ENCODE measurements around the gene HEPH. TPM values are rescaled to one million over a fixed set of nuclear protein-coding genes. Genes with fewer than 3 reads are reported as not detected.

HEPH gene
- total and polyA plus RNA-seq, 4 donors: 21.0 to 67.8 (median 52.6) TPM

DNA sequence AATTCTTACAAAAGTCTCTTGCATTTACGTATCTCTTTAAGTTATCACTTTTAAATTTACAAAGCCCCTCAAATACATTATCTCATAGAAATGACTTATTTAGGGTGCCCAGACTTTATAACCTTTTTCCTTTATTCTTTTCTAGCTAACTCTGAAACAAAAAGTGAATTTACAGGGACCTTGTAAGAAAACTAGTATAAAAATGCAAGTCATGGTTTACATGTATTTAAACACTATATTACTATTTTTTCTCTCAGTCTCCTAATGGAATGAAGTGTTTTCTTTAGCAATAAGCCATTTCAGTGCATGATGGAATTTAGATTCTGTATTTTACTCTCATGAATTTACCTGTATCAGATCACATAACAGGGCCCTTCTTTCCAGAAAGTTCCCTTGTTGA lies 14.5 kb upstream of the HEPH start:
- Histone ChIP-seq H3K27ac (ENCODE audit: low read depth in 1 of 2, low read length in 2 of 2) (no peak overlapping the region), H3K9me3 (ENCODE audit: control insufficient read depth, low read length) (no peaks in the 10 kb centered on the region), H3K27me3 (ENCODE audit: control insufficient read depth in 1 of 2, insufficient read depth in 2 of 2, low read length in 1 of 2) (no peaks in the 10 kb centered on the region), H3K36me3 (ENCODE audit: control insufficient read depth in 1 of 2, insufficient read depth in 2 of 2, low read length in 1 of 2) (no peaks in the 10 kb centered on the region), H3K4me3 (ENCODE audit: low read length in 2 of 2) (no peak overlapping the region), H3K4me1 (ENCODE audit: control insufficient read depth in 1 of 2, insufficient read depth in 2 of 2, low read length in 2 of 2) (no peaks in the 10 kb centered on the region)
- intact Hi-C loops (cut with DNase I): no loop called here
- no peak for DNase-seq
- WGBS, 2 donors: 68 to 69% methylated on average over 1 of the region's 1 CpG
- ATAC-seq (ENCODE audit: low FRiP score): no peak

DNA sequence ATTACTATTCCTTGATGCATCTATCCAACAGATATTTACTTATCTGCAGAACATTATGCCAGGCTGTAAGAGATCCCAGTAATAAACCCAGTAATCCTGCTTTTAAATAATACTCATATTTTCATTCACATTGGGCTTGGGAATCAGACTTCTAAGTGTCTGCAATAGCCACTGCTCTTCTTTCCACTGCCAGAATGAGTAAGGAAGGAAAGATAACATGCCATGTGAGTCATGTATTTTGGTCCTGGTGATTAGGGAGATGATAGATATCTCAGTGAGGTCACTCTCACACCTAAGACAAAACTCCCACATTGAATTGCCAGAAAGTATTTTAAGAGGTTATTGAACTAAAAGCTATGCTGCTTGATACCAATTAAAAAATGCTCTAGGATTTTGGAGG lies 13.9 kb upstream of the HEPH start:
- no peaks in the 10 kb centered on the region for H3K4me1 ChIP-seq (ENCODE audit: control insufficient read depth in 1 of 2, insufficient read depth in 2 of 2, low read length in 2 of 2)
- no peak for ATAC-seq (ENCODE audit: low FRiP score)
- intact Hi-C loops (cut with DNase I): no loop called here
- DNase-seq: no peak
- no peak overlapping the region for H3K27ac ChIP-seq (ENCODE audit: low read depth in 1 of 2, low read length in 2 of 2)
- H3K4me3 ChIP-seq (ENCODE audit: low read length in 2 of 2): no peak overlapping the region
- no peaks in the 10 kb centered on the region for H3K36me3 ChIP-seq (ENCODE audit: control insufficient read depth in 1 of 2, insufficient read depth in 2 of 2, low read length in 1 of 2)
- H3K27me3 ChIP-seq (ENCODE audit: control insufficient read depth in 1 of 2, insufficient read depth in 2 of 2, low read length in 1 of 2): no peaks in the 10 kb centered on the region
- H3K9me3 ChIP-seq (ENCODE audit: control insufficient read depth, low read length): no peaks in the 10 kb centered on the region

DNA sequence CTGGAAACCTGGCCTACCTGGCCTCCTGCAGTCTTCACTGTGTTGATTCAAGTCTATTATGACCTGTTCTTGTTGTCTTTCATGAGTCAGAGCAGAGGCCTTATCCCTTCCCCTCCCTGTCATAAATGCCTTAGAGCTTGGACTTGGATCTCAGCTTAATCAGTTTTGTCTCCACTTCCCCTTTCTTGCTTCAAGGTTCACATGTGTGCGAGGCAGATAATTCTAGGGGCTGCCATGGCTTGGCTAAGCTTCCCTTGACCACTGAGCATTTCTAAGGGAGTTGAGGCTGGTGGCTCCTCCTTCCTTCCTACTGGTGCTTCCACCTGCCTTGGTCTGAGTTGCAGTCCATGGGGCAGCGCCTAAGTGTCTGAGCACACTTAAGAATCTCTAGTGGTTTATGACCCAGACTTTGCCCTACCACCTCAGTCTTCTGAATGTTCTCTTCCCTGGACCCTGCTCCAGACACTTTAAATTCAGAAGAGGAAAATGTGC lies 1.7 kb upstream of the HEPH start:
- no peaks in the 10 kb centered on the region for H3K27me3 ChIP-seq (ENCODE audit: control insufficient read depth in 1 of 2, insufficient read depth in 2 of 2, low read length in 1 of 2)
- WGBS, 2 donors: 63 to 90% methylated on average over 2 of the region's 2 CpGs
- ATAC-seq (ENCODE audit: low FRiP score) (peak; percentile 12), DNase-seq (no peak)
- H3K36me3 ChIP-seq (ENCODE audit: control insufficient read depth in 1 of 2, insufficient read depth in 2 of 2, low read length in 1 of 2): no peaks in the 10 kb centered on the region
- no peaks in the 10 kb centered on the region for H3K4me1 ChIP-seq (ENCODE audit: control insufficient read depth in 1 of 2, insufficient read depth in 2 of 2, low read length in 2 of 2)
- no peak overlapping the region for H3K27ac ChIP-seq (ENCODE audit: low read depth in 1 of 2, low read length in 2 of 2)
- no peaks in the 10 kb centered on the region for H3K9me3 ChIP-seq (ENCODE audit: control insufficient read depth, low read length)
- intact Hi-C loops (cut with DNase I): no loop called here
- no peak overlapping the region for H3K4me3 ChIP-seq (ENCODE audit: low read length in 2 of 2)

DNA sequence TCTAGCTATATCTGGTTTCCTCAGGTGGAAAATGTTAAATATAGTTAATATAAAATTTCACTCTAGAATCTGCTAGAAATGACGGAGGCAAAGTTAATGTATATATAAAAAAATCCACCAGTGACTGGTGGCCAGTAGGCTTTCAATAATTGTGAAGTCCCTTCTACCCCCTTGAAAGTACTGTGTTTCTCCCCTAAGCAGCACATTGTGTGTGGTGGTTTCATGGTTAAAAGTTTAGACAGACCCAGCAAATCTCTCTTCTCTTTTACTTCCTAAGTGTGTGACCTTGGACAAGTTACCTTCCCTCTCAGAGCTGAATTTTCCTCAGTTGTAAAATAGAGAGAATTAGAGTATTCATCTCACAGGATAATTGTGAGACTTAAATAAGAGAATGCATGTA lies 600 bp upstream of the HEPH start:
- ATAC-seq (ENCODE audit: low FRiP score) (no peak), DNase-seq (no peak)
- H3K4me3 ChIP-seq (ENCODE audit: low read length in 2 of 2): no peak overlapping the region
- 55 to 89% methylated on average over 1 of the region's 1 CpG for WGBS, 2 donors
- no peak overlapping the region for H3K27ac ChIP-seq (ENCODE audit: low read depth in 1 of 2, low read length in 2 of 2)
- no peaks in the 10 kb centered on the region for H3K27me3 ChIP-seq (ENCODE audit: control insufficient read depth in 1 of 2, insufficient read depth in 2 of 2, low read length in 1 of 2)
- no peaks in the 10 kb centered on the region for H3K36me3 ChIP-seq (ENCODE audit: control insufficient read depth in 1 of 2, insufficient read depth in 2 of 2, low read length in 1 of 2)
- H3K4me1 ChIP-seq (ENCODE audit: control insufficient read depth in 1 of 2, insufficient read depth in 2 of 2, low read length in 2 of 2): no peaks in the 10 kb centered on the region
- intact Hi-C loops (cut with DNase I): no loop called here
- H3K9me3 ChIP-seq (ENCODE audit: control insufficient read depth, low read length): no peaks in the 10 kb centered on the region

GRCh38 chrX:66164470-66164869 lies 423 bp downstream of the HEPH start:
- intact Hi-C loops (cut with DNase I): no loop called here
- Histone ChIP-seq H3K36me3 (ENCODE audit: control insufficient read depth in 1 of 2, insufficient read depth in 2 of 2, low read length in 1 of 2) (no peaks in the 10 kb centered on the region), H3K27me3 (ENCODE audit: control insufficient read depth in 1 of 2, insufficient read depth in 2 of 2, low read length in 1 of 2) (no peaks in the 10 kb centered on the region), H3K4me3 (ENCODE audit: low read length in 2 of 2) (peak overlapping the region; percentile 52 to 95), H3K4me1 (ENCODE audit: control insufficient read depth in 1 of 2, insufficient read depth in 2 of 2, low read length in 2 of 2) (no peaks in the 10 kb centered on the region), H3K9me3 (ENCODE audit: control insufficient read depth, low read length) (no peaks in the 10 kb centered on the region), H3K27ac (ENCODE audit: low read depth in 1 of 2, low read length in 2 of 2) (peak overlapping the region; percentile 43 to 64)
- ATAC-seq (ENCODE audit: low FRiP score): no peak
- no peak for DNase-seq
- WGBS, 2 donors: 3 to 9% methylated on average over 3 of the region's 3 CpGs

DNA sequence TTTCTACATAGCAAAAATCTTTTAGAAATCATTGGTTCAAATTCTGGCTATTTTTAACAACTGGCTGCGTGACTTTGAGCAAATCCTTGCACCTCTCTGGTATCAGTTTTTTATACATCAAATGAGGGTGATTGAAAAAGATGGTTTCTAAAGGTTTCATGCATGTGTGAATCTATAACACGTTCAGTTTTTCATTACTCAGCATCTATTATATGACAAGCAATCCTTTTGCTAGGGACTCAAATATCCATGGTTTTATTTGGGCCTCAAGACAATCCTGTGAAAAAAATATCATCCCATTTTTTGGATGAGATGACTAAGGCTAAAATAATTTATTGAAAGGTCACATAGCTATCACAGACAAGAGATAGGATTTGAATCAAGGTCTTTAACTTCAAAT lies 884 bp downstream of the HEPH start:
- no peak for ATAC-seq (ENCODE audit: low FRiP score)
- no peak for DNase-seq
- H3K4me1 ChIP-seq (ENCODE audit: control insufficient read depth in 1 of 2, insufficient read depth in 2 of 2, low read length in 2 of 2): no peaks in the 10 kb centered on the region
- no peaks in the 10 kb centered on the region for H3K27me3 ChIP-seq (ENCODE audit: control insufficient read depth in 1 of 2, insufficient read depth in 2 of 2, low read length in 1 of 2)
- H3K27ac ChIP-seq (ENCODE audit: low read depth in 1 of 2, low read length in 2 of 2): no peak overlapping the region
- no peaks in the 10 kb centered on the region for H3K36me3 ChIP-seq (ENCODE audit: control insufficient read depth in 1 of 2, insufficient read depth in 2 of 2, low read length in 1 of 2)
- intact Hi-C loops (cut with DNase I): no loop called here
- 1 to 13% methylated on average over 2 of the region's 2 CpGs for WGBS, 2 donors
- no peaks in the 10 kb centered on the region for H3K9me3 ChIP-seq (ENCODE audit: control insufficient read depth, low read length)
- peak overlapping the region; percentile 52 to 95 for H3K4me3 ChIP-seq (ENCODE audit: low read length in 2 of 2)

DNA sequence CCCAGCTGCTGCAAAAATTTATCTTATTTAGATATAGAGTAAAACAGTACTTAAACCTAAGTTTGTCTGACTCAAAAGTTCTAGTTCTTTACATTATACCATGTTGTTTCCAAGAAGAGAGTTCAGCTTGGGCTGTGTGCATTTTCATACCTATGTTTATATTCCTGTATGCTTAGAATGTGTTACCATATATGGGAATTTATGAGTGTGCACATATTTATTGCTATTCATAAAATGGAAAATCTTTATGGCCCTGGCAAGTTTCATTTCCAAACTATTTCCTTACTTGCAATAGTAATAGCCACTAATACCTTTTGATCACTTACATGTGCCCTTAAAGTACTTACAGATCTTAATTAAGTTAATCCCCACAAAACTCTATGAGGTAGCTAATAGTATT lies 2.6 kb downstream of the HEPH start:
- DNase-seq (no peak), ATAC-seq (ENCODE audit: low FRiP score) (no peak)
- no peaks in the 10 kb centered on the region for H3K36me3 ChIP-seq (ENCODE audit: control insufficient read depth in 1 of 2, insufficient read depth in 2 of 2, low read length in 1 of 2)
- H3K27me3 ChIP-seq (ENCODE audit: control insufficient read depth in 1 of 2, insufficient read depth in 2 of 2, low read length in 1 of 2): no peaks in the 10 kb centered on the region
- peak overlapping the region in 1 of 2 donors; percentile 31 for H3K4me3 ChIP-seq (ENCODE audit: low read length in 2 of 2)
- no peaks in the 10 kb centered on the region for H3K9me3 ChIP-seq (ENCODE audit: control insufficient read depth, low read length)
- intact Hi-C loops (cut with DNase I): no loop called here
- H3K27ac ChIP-seq (ENCODE audit: low read depth in 1 of 2, low read length in 2 of 2): peak overlapping the region in 1 of 2 donors; percentile 57
- H3K4me1 ChIP-seq (ENCODE audit: control insufficient read depth in 1 of 2, insufficient read depth in 2 of 2, low read length in 2 of 2): no peaks in the 10 kb centered on the region

GRCh38 chrX:66167431-66167830 lies 3.4 kb downstream of the HEPH start:
- ATAC-seq (ENCODE audit: low FRiP score): no peak
- Histone ChIP-seq H3K27ac (ENCODE audit: low read depth in 1 of 2, low read length in 2 of 2) (peak overlapping the region in 1 of 2 donors; percentile 57), H3K36me3 (ENCODE audit: control insufficient read depth in 1 of 2, insufficient read depth in 2 of 2, low read length in 1 of 2) (peaks cover 0 to 2% of the 10 kb centered on the region in 2 donors), H3K9me3 (ENCODE audit: control insufficient read depth, low read length) (no peaks in the 10 kb centered on the region), H3K4me3 (ENCODE audit: low read length in 2 of 2) (peak overlapping the region; percentile 31 to 34), H3K27me3 (ENCODE audit: control insufficient read depth in 1 of 2, insufficient read depth in 2 of 2, low read length in 1 of 2) (no peaks in the 10 kb centered on the region), H3K4me1 (ENCODE audit: control insufficient read depth in 1 of 2, insufficient read depth in 2 of 2, low read length in 2 of 2) (no peaks in the 10 kb centered on the region)
- 12 to 24% methylated on average over 2 of the region's 2 CpGs for WGBS, 2 donors
- no peak for DNase-seq
- intact Hi-C loops (cut with DNase I): no loop called here

DNA sequence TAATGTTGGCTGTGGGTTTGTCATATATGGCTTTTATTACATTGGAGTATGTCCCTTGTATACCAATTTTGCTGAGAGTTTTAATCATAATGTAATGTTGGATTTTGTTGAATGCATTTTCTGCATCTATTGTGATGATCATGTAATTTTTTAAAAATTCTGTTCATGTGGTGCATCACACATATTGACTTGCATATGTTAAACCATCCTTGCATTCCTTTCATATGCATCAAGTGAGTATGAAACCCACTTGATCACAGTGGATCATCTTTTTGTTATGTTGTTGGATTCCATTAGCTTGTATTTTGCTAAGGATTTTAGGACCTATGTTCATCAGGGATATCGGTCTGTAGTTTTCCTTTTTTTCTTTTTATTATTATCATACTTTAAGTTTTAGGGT lies 12.1 kb downstream of the HEPH start:
- no peaks in the 10 kb centered on the region for H3K9me3 ChIP-seq (ENCODE audit: control insufficient read depth, low read length)
- no peaks in the 10 kb centered on the region for H3K4me1 ChIP-seq (ENCODE audit: control insufficient read depth in 1 of 2, insufficient read depth in 2 of 2, low read length in 2 of 2)
- H3K27ac ChIP-seq (ENCODE audit: low read depth in 1 of 2, low read length in 2 of 2): no peak overlapping the region
- 80 to 98% methylated on average over 1 of the region's 1 CpG for WGBS, 2 donors
- DNase-seq (no peak), ATAC-seq (ENCODE audit: low FRiP score) (no peak)
- H3K4me3 ChIP-seq (ENCODE audit: low read length in 2 of 2): no peak overlapping the region
- H3K27me3 ChIP-seq (ENCODE audit: control insufficient read depth in 1 of 2, insufficient read depth in 2 of 2, low read length in 1 of 2): no peaks in the 10 kb centered on the region
- peaks cover 3 to 4% of the 10 kb centered on the region in 2 donors for H3K36me3 ChIP-seq (ENCODE audit: control insufficient read depth in 1 of 2, insufficient read depth in 2 of 2, low read length in 1 of 2)
- intact Hi-C loops (cut with DNase I): no loop called here

Data from aorta (tissue), 5 donors.